Epithelial cell of proximal tubule (primary cell): ENCODE measurements around the gene ABHD1. TPM values are rescaled to one million over a fixed set of nuclear protein-coding genes. Genes with fewer than 3 reads are reported as not detected.
"Not testable (repeated sequence)": the region's sequence is repeated elsewhere in the genome, so short reads cannot be mapped to it uniquely, and the experiment has no call there.

ENCODE experiments used
- DNase-seq: peaks from one replicate; pipeline ENCODE4 v3.0.0-alpha.2; 2011; ENCODE audit warnings: low read depth
- H3K4me3 ChIP-seq: 2 replicates; pipeline ENCODE4 v1.5.1; 2011; ENCODE audit warnings: low read depth, mild to moderate bottlenecking, low read length
- total RNA-seq: library from RNA; depleted of rRNA; stranded (reverse); fragments of >200 nt; gene quantifications from 2 replicates; pipeline ENCODE4 v1.2.3, GENCODE V29; 2015
- TF ChIP-seq, protein P1 (sequence below): conservative IDR thresholded peaks from 2 replicates; pipeline ENCODE4 v1.5.1; 2012; ENCODE audit warnings: low read depth, mild to moderate bottlenecking, low read length

The ABHD1 gene
- total RNA-seq, 1 donor from 2014 or later: not detected

DNA sequence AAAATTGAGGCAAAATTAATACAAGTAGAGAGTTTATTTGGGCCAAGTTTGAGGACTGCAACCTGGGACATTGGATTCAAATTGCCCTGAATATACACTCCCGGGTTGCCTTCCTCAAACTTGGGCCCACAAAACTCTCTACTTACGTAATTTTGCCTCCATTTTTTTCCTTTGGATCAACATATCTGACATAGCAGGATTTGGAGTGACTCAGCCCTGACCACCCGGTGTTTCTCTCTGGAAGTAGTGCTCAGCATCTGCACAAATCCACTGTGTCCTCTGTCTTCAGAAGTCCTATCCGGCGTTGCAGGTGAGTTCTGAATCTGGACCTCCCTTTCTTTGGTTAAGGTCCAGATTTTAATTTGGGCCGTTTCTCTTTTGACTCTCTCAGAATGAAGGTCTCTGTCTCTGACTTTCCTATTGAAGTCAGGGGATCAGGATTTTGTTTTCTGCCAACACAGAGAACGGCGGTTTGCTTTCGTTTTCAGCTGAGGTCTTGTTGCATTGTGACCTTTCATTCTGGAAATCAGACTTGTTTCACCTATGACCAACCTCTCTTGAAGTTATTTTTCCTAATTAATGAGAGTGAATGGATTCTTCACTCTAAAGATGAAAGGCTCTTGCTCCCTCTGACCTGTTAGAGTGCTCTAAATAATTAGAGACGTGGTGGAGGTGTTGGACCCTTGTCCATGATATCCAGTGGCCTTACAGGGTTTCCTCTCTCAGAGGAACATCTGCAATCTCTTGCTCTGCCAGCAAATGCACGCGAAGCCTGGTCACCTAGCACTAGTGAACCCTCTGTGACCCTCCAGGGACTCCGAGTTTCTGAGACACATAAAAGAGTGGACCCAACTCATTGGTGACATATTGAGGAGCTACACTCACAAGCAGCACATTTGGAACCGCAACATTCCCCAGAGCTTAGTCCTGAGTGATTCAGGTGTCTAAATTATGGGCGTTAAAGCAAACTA is 38.8 kb downstream of the ABHD1 start:
- no peak overlapping the region for H3K4me3 ChIP-seq
- DNase-seq: no peak
- TF ChIP-seq, protein P1, sequence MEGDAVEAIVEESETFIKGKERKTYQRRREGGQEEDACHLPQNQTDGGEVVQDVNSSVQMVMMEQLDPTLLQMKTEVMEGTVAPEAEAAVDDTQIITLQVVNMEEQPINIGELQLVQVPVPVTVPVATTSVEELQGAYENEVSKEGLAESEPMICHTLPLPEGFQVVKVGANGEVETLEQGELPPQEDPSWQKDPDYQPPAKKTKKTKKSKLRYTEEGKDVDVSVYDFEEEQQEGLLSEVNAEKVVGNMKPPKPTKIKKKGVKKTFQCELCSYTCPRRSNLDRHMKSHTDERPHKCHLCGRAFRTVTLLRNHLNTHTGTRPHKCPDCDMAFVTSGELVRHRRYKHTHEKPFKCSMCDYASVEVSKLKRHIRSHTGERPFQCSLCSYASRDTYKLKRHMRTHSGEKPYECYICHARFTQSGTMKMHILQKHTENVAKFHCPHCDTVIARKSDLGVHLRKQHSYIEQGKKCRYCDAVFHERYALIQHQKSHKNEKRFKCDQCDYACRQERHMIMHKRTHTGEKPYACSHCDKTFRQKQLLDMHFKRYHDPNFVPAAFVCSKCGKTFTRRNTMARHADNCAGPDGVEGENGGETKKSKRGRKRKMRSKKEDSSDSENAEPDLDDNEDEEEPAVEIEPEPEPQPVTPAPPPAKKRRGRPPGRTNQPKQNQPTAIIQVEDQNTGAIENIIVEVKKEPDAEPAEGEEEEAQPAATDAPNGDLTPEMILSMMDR: no peak

DNA sequence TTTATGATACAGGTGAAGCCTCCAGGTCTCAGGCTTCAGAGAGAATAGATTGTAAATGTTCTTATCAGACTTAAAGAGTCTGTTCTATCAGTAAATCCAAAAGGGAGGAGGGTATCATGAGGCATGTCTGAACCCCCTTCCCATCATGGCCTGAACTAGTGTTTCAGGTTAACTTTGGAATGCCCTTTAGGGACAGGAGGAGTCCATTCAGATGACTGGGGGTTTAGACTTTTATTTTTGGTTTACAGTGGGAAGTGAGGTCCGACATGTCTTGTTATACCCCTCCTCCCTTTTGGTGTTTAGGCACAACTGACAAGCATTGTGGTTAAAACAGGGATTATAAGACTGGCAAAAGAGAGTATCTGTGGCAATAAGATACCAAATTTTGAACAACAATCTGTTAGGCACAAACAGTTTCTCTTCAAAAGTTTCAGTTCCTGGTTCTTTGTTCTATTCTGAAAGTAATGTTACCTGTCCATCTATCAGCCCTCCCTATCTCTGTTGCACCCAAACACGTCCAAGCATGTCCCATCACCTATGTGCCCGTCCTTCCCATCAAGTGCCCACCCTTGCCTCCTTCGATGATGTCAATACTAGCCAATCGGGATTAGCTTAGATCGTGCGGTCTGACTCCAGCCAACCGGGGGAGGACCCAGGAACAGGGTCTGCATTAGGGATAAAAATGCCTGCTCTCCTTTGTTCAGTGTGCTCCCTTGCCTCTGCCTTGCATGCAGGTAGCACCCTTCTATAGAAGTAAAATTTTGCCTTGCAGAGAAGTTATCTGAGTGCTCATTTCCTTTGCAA is 41.5 kb downstream of the ABHD1 start:
- TF ChIP-seq, protein P1: no peak
- DNase-seq: no peak
- no peak overlapping the region for H3K4me3 ChIP-seq

DNA sequence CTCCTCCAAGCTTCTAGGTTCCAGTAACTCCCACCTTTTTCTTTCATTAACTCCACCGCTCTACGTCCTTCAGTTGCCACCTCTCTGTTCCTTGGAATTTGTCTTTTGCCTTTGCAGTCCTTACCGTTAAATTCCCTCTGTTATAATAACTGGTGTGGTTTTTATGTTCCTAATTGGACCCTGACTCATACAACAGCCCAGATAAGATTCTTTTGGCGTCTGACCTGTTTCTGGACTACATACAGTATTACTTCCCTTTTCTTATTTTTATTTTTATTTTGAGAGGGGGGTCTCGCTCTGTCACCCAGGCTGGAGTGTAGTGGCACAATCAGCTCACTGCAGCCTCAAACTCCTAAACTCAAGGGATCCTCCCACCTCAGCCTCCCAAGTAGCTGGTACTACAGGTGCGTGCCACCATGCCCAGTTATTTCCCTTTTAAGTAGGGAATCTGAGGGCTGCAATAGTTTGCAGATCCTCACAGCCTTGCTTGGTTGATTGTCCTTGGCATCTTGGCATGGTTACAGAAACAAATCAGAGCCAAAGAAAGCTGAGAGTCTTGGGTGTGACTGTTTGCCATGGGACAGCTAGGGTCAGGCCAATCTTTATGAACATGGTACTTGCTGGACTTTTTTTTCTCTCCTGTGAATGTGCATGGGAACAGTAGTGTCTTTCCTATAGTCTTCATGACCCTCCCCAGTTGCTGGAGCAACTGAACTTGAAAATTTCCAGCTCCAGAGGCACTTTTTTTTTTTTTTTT is 47.1 kb downstream of the ABHD1 start:
- no peak overlapping the region for H3K4me3 ChIP-seq
- TF ChIP-seq, protein P1: no peak
- no peak for DNase-seq

DNA sequence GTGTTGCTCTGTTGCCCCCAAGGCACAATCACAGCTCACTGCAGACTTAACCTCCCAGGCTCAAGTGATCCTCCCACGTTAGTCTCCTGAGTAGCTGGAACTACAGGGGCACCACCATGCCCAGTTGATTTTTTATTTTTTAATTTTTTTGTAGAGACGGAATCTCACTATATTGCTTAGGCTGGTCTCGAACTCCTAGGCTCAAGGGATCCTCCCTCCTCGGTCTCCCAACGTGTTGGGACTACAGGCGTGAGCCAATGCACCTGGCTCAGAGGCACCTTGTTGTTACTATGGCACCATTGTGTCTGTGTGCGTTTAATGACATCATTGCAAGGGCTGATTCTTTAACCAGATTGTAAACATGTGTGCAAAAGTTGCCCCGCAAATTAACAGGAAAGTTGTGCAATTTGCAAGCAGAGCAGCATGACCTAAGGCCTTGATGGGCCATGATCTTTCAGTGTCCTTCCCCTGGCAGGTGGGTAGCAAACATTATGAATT is 47.8 kb downstream of the ABHD1 start:
- no peak for DNase-seq
- TF ChIP-seq, protein P1: no peak
- H3K4me3 ChIP-seq: no peak overlapping the region

DNA sequence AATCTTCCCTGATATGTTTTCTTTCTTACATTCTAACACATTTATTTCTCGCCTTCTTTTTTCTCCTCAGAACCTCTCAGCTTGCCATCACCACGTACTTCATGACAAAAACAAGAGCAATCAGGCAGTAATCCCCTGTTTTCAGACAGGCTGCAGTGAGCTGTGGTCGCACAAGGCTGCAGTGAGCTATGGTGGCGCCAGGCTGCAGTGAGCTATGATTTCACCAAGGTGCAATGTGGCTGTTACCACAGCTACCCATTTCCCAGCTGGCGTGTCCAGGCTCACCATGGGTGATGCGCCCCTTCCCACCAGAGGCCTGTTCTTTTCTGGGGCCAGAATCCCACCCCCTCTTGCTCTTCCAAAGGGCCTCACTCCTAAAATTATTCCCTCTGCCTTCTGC is 51.0 kb downstream of the ABHD1 start:
- H3K4me3 ChIP-seq: no peak overlapping the region
- no peak for DNase-seq
- TF ChIP-seq, protein P1: no peak

DNA sequence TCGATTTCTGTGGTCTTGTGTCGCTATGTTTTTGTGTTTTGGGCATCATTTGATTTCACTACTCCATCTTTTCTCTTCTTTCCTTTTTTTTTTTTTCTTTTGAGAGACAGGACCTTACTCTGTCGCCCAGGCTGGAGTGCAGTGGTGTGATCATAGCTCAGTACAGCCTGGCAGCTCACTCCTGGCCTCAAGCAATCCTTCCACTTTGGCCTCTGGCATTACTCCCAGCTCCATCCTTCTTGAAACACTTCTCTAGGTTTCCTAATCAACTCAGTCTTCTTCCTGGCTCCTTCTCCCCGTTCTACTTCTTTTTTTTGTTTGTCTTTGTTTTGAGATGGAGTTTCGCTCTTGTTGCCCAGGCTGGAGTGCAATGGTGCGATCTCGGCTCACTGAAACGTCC is 51.7 kb downstream of the ABHD1 start:
- H3K4me3 ChIP-seq: no peak overlapping the region
- TF ChIP-seq, protein P1: no peak
- no peak for DNase-seq

DNA sequence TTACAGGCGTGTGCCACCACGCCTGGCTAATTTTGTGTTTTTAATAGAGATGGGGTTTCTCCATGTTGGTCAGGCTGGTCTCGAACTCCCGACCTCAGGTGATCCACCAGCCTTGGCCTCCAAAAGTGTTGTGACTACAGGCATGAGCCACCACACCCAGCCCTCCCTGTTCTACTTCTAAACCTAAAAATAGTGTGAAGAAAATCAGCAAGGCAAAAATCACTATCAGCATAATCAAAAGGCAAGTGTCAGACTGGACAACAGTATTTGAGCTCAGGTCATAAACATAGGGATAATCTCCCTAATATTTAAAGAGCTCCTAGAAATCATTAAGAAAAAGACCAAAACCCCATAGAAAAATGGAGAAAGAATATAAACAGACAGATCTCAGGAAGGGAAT is 52.2 kb downstream of the ABHD1 start:
- H3K4me3 ChIP-seq: not testable (repeated sequence)

More for the DNA sequence above, 52.2 kb downstream of the ABHD1 start:
- DNase-seq: not testable (repeated sequence)
